ENCODE data around the gene CNTFR. TPM values are rescaled to one million over a fixed set of nuclear protein-coding genes. Genes with fewer than 3 reads are reported as not detected.

Gene CNTFR
- total RNA-seq, 2 donors from 2014 or later = 2.7 to 13.3 TPM

- Histone ChIP-seq H3K9me3 (no peaks in the 10 kb centered on the region), H3K4me3 (peak within 1 kb of the TSS; percentile 60 to 65), H3K36me3 (peaks cover 12 to 14% of the 10 kb centered on the region in 2 donors), H3K27me3 (replicated peaks; ENCODE audit: insufficient read depth) (peaks cover 14% of the 10 kb centered on the region), H3K27ac (peak within 1 kb of the TSS; percentile 28 to 31), H3K4me1 (replicated peaks) (peaks cover 7% of the 10 kb centered on the region)
- intact Hi-C loops (cut with DNase I) = loop anchor here (5.0 kb wide), 1 partner anchor 82 kb away; no protein-coding TSS in a partner anchor
- peak; percentile 92 for DNase-seq (ENCODE audit: low spot score)
- WGBS = 6% methylated on average over 31 of the region's 43 CpGs
- peak; percentile 90 for TF ChIP-seq POLR2AphosphoS5 (IDR thresholded peaks at IDR 0.05)
- TF ChIP-seq CTCF (IDR thresholded peaks at IDR 0.05) = peak in 1 of 4 experiments; percentile 8
- TF ChIP-seq POLR2A (IDR thresholded peaks at IDR 0.05) = no peak
Measured at GRCh38 chr9:34620061-34620994, 30.8 kb upstream of the CNTFR start, which contains the start of gene DCTN3. Gene DCTN3, minus strand, starts transcription at chr9:34620495. Its CDS starts 31 bp downstream, at chr9:34620464.

GRCh38 chr9:34615132-34615531 is 25.6 kb upstream of the CNTFR start:
- Histone ChIP-seq H3K4me3 (no peak overlapping the region), H3K4me1 (replicated peaks) (peaks cover 11% of the 10 kb centered on the region), H3K27me3 (replicated peaks; ENCODE audit: insufficient read depth) (no peaks in the 10 kb centered on the region), H3K27ac (no peak overlapping the region), H3K9me3 (no peaks in the 10 kb centered on the region), H3K36me3 (peaks cover 12 to 14% of the 10 kb centered on the region in 2 donors)
- intact Hi-C loops (cut with DNase I) = no loop called here
- TF ChIP-seq POLR2A (IDR thresholded peaks at IDR 0.05) (no peak), POLR2AphosphoS5 (IDR thresholded peaks at IDR 0.05) (no peak), CTCF (IDR thresholded peaks at IDR 0.05) (no peak)
- WGBS = 74% methylated on average over 2 of the region's 2 CpGs
- DNase-seq (ENCODE audit: low spot score) = no peak

GRCh38 chr9:34612788-34613390 is 23.4 kb upstream of the CNTFR start:
- H3K27ac ChIP-seq = peak overlapping the region; percentile 76 to 89
- intact Hi-C loops (cut with DNase I) = loop anchor here (2.0 kb wide), 1 partner anchor 24 kb away; the partner anchor contains the start of gene SIGMAR1
- H3K36me3 ChIP-seq = peaks cover 12 to 14% of the 10 kb centered on the region in 2 donors
- peak; percentile 35 for TF ChIP-seq POLR2AphosphoS5 (IDR thresholded peaks at IDR 0.05)
- no peak for TF ChIP-seq POLR2A (IDR thresholded peaks at IDR 0.05)
- peak; percentile 76 to 88 (median 82) for TF ChIP-seq CTCF (IDR thresholded peaks at IDR 0.05)
- no peaks in the 10 kb centered on the region for H3K9me3 ChIP-seq
- no peaks in the 10 kb centered on the region for H3K27me3 ChIP-seq (replicated peaks; ENCODE audit: insufficient read depth)
- H3K4me3 ChIP-seq = peak overlapping the region; percentile 69 to 70
- WGBS = 2% methylated on average over 15 of the region's 15 CpGs
- peaks cover 4% of the 10 kb centered on the region for H3K4me1 ChIP-seq (replicated peaks)
- peak; percentile 85 for DNase-seq (ENCODE audit: low spot score)

GRCh38 chr9:34611811-34612787 is 22.6 kb upstream of the CNTFR start, which contains the start of gene RPP25L:
Gene RPP25L, minus strand, starts transcription at chr9:34612097. Its CDS starts 801 bp downstream, at chr9:34611296.
- no peaks in the 10 kb centered on the region for H3K27me3 ChIP-seq (replicated peaks; ENCODE audit: insufficient read depth)
- peaks cover 4% of the 10 kb centered on the region for H3K4me1 ChIP-seq (replicated peaks)
- WGBS = under 1% methylated on average over 77 of the region's 77 CpGs
- H3K36me3 ChIP-seq = peaks cover 9 to 10% of the 10 kb centered on the region in 2 donors
- peak within 1 kb of the TSS; percentile 69 to 70 for H3K4me3 ChIP-seq
- peak in 2 of 4 experiments; percentile 14 to 21 for TF ChIP-seq CTCF (IDR thresholded peaks at IDR 0.05)
- TF ChIP-seq POLR2AphosphoS5 (IDR thresholded peaks at IDR 0.05) = peak; percentile 91
- peak; percentile 98 for TF ChIP-seq POLR2A (IDR thresholded peaks at IDR 0.05)
- peak; percentile 82 for DNase-seq (ENCODE audit: low spot score)
- peak within 1 kb of the TSS; percentile 76 to 89 for H3K27ac ChIP-seq
- H3K9me3 ChIP-seq = no peaks in the 10 kb centered on the region
- intact Hi-C loops (cut with DNase I) = loop anchor here (2.0 kb wide), 1 partner anchor 25 kb away; the partner anchor contains the start of gene SIGMAR1
